ENCODE measurements around the gene CCDC85B. TPM values are rescaled to one million over a fixed set of nuclear protein-coding genes. Genes with fewer than 3 reads are reported as not detected.

CCDC85B gene
- total and polyA plus RNA-seq, 2 of the 13 experiments (the other 11 are each of a cell fraction or from before 2014, with no cell fraction given): 8.2 to 19.5 TPM

DNA sequence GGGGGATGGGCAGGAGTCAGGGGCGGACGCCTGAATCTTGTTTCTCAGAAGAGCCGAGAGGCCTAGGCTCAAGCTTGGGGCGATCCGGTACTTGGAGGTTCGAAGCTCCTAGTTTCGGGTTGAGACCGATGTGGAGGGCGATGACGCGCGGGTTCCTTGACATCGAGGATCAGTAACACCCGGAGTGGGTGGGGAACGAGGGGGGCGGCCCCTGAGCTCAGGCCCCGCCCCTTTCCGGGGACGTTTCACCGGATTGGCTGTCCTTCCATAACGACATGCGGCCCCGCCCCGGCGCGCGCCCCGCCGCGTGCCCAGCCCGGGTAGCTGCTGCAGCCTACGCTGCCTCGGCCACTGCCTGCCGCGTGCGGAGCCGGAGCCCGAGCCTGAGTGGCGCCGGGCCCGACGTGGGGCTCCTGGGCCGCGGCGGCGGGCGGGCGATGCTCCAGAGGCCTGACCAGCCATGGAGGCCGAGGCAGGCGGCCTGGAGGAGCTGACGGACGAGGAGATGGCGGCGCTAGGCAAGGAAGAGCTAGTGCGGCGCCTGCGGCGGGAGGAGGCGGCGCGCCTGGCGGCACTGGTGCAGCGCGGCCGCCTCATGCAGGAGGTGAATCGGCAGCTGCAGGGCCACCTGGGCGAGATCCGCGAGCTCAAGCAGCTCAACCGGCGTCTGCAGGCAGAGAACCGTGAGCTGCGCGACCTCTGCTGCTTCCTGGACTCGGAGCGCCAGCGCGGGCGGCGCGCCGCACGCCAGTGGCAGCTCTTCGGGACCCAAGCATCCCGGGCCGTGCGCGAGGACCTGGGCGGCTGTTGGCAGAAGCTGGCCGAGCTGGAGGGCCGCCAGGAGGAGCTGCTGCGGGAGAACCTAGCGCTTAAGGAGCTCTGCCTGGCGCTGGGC, at the start of gene CCDC85B (continued):
- TF ChIP-seq ZNF781 (CRISPR knock-in tag; IDR thresholded peaks at IDR 0.05; ENCODE audit: borderline replicate concordance, not compliant biosample characterization): no peak
- TF ChIP-seq ZBTB4 (CRISPR knock-in tag; IDR thresholded peaks at IDR 0.05; ENCODE audit: borderline replicate concordance): no peak
- TF ChIP-seq HNF4A (CRISPR knock-in tag; IDR thresholded peaks at IDR 0.05): no peak
- 0 out of 2 replicates have a peak, but pooled peaks have one; percentile 60 for TF ChIP-seq NR1H2 (CRISPR knock-in tag; IDR thresholded peaks at IDR 0.05; ENCODE audit: borderline replicate concordance, low read depth)
- no peak for TF ChIP-seq ZNF639 (CRISPR knock-in tag; conservative IDR thresholded peaks at IDR 0.05)
- peak; percentile 92 for TF ChIP-seq THAP7 (CRISPR knock-in tag; IDR thresholded peaks at IDR 0.05)
- TF ChIP-seq SETDB1 (CRISPR knock-in tag; IDR thresholded peaks at IDR 0.05; ENCODE audit: borderline replicate concordance): no peak
- TF ChIP-seq ZBTB7A (CRISPR knock-in tag; IDR thresholded peaks at IDR 0.05): peak; percentile 81
- TF ChIP-seq ZBTB1 (CRISPR knock-in tag; IDR thresholded peaks at IDR 0.05; ENCODE audit: borderline replicate concordance): no peak
- no peak for TF ChIP-seq ZNF484 (CRISPR knock-in tag; IDR thresholded peaks at IDR 0.05; ENCODE audit: borderline replicate concordance, low read depth)
- 0 out of 2 replicates have a peak, but pooled peaks have one; percentile 25 for TF ChIP-seq CHD2 (IDR thresholded peaks at IDR 0.05; ENCODE audit: low read depth, low read length)
- no peak for TF ChIP-seq RXRA (CRISPR knock-in tag; IDR thresholded peaks at IDR 0.05)
- no peak for TF ChIP-seq ZFP62 (CRISPR knock-in tag; IDR thresholded peaks at IDR 0.05)
- TF ChIP-seq ZNF121 (CRISPR knock-in tag; IDR thresholded peaks at IDR 0.05): no peak
- no peak for TF ChIP-seq ZNF30 (CRISPR knock-in tag; IDR thresholded peaks at IDR 0.05)
- 0 out of 2 replicates have a peak, but pooled peaks have one; percentile 20 for TF ChIP-seq HOXD1 (CRISPR knock-in tag; IDR thresholded peaks at IDR 0.05)
- TF ChIP-seq ZNF230 (CRISPR knock-in tag; IDR thresholded peaks at IDR 0.05): no peak
- TF ChIP-seq ZNF678 (CRISPR knock-in tag; IDR thresholded peaks at IDR 0.05): no peak; the same call in 1 of the 2 replicates
- TF ChIP-seq PAF1 (CRISPR knock-in tag; IDR thresholded peaks at IDR 0.05): no peak
- TF ChIP-seq ZNF451 (CRISPR knock-in tag; IDR thresholded peaks at IDR 0.05): peak; percentile 76
- no peak for TF ChIP-seq NR2F1 (CRISPR knock-in tag; IDR thresholded peaks at IDR 0.05)
- no peak; the same call in none of the 2 replicates for TF ChIP-seq ZNF274 (CRISPR knock-in tag; IDR thresholded peaks at IDR 0.05)
- TF ChIP-seq ZNF296 (CRISPR knock-in tag; conservative IDR thresholded peaks at IDR 0.05): no peak
- no peak for TF ChIP-seq LCORL (IDR thresholded peaks at IDR 0.05)
- TF ChIP-seq LCORL (CRISPR knock-in tag; IDR thresholded peaks at IDR 0.05): no peak
- TF ChIP-seq CCAR2 (optimal IDR thresholded peaks at IDR 0.05; ENCODE audit: low read depth, low read length): no peak

Data from HepG2 (cell line).